ENCODE data around the gene USP28.

Gene USP28

GRCh38 chr11:113894421-113894996 lies 19.1 kb upstream of the USP28 start:
- Histone ChIP-seq H3K9me2 (replicated peaks; ENCODE audit: low read depth, low read length) (no peaks in the 10 kb centered on the region), H2AFZ (ENCODE audit: low read length) (0 out of 2 replicates have a peak overlapping the region, but pooled peaks have one; percentile 55), H3K4me1 (ENCODE audit: insufficient read depth, low read length, poor library complexity, severe bottlenecking) (no peaks in the 10 kb centered on the region)

GRCh38 chr11:113888848-113889247 lies 13.5 kb upstream of the USP28 start:
- H3K79me2 ChIP-seq (ENCODE audit: insufficient read depth, low read length) = no peaks in the 10 kb centered on the region
- H2AFZ ChIP-seq (ENCODE audit: low read length) = no peak overlapping the region
- no peaks in the 10 kb centered on the region for H3K27me3 ChIP-seq (ENCODE audit: insufficient read depth, low read length, poor library complexity, severe bottlenecking)
- H3F3A ChIP-seq (ENCODE audit: low read depth) = no peaks in the 10 kb centered on the region
- no peaks in the 10 kb centered on the region for H4K20me1 ChIP-seq (ENCODE audit: insufficient read depth, low read length, poor library complexity, severe bottlenecking)
- no peaks in the 10 kb centered on the region for H3K9me2 ChIP-seq (replicated peaks; ENCODE audit: low read depth, low read length)
- no peak overlapping the region for H3K9ac ChIP-seq (ENCODE audit: low read depth, low read length, poor library complexity, severe bottlenecking)
- no peak overlapping the region for H3K4me3 ChIP-seq (ENCODE audit: low read length, poor library complexity, severe bottlenecking)
- H3K4me1 ChIP-seq (ENCODE audit: insufficient read depth, low read length, poor library complexity, severe bottlenecking) = no peaks in the 10 kb centered on the region
- TF ChIP-seq EZH2phosphoT487 (IDR thresholded peaks at IDR 0.05; ENCODE audit: borderline replicate concordance) (no peak), CTCF (conservative IDR thresholded peaks at IDR 0.05; ENCODE audit: low read length) (no peak)
- no peaks in the 10 kb centered on the region for H3K9me3 ChIP-seq (ENCODE audit: insufficient read depth, low read depth, low read length)
- no peaks in the 10 kb centered on the region for H3K36me3 ChIP-seq (ENCODE audit: insufficient read depth, low read length)
- H3K4me2 ChIP-seq (ENCODE audit: low read depth, low read length, poor library complexity, severe bottlenecking) = no peak overlapping the region

More at GRCh38 chr11:113894421-113894996, 19.1 kb upstream of the USP28 start:
- no peak overlapping the region for H3K4me2 ChIP-seq (ENCODE audit: low read depth, low read length, poor library complexity, severe bottlenecking)
- no peaks in the 10 kb centered on the region for H4K20me1 ChIP-seq (ENCODE audit: insufficient read depth, low read length, poor library complexity, severe bottlenecking)
- H3K9me3 ChIP-seq (ENCODE audit: insufficient read depth, low read depth, low read length) = no peaks in the 10 kb centered on the region
- no peak for TF ChIP-seq CTCF (conservative IDR thresholded peaks at IDR 0.05; ENCODE audit: low read length)
- TF ChIP-seq EZH2phosphoT487 (IDR thresholded peaks at IDR 0.05; ENCODE audit: borderline replicate concordance) = no peak
- no peaks in the 10 kb centered on the region for H3F3A ChIP-seq (ENCODE audit: low read depth)
- H3K9ac ChIP-seq (ENCODE audit: low read depth, low read length, poor library complexity, severe bottlenecking) = no peak overlapping the region
- no peak overlapping the region for H3K4me3 ChIP-seq (ENCODE audit: low read length, poor library complexity, severe bottlenecking)
- no peaks in the 10 kb centered on the region for H3K79me2 ChIP-seq (ENCODE audit: insufficient read depth, low read length)
- H3K36me3 ChIP-seq (ENCODE audit: insufficient read depth, low read length) = no peaks in the 10 kb centered on the region
- H3K27me3 ChIP-seq (ENCODE audit: insufficient read depth, low read length, poor library complexity, severe bottlenecking) = no peaks in the 10 kb centered on the region

- H3K36me3 ChIP-seq (ENCODE audit: insufficient read depth, low read length) = no peaks in the 10 kb centered on the region
- H3K4me1 ChIP-seq (ENCODE audit: insufficient read depth, low read length, poor library complexity, severe bottlenecking) = no peaks in the 10 kb centered on the region
- H3K9ac ChIP-seq (ENCODE audit: low read depth, low read length, poor library complexity, severe bottlenecking) = no peak overlapping the region
- no peak overlapping the region for H3K4me3 ChIP-seq (ENCODE audit: low read length, poor library complexity, severe bottlenecking)
- H3K4me2 ChIP-seq (ENCODE audit: low read depth, low read length, poor library complexity, severe bottlenecking) = no peak overlapping the region
- H2AFZ ChIP-seq (ENCODE audit: low read length) = no peak overlapping the region
- no peaks in the 10 kb centered on the region for H3F3A ChIP-seq (ENCODE audit: low read depth)
- no peaks in the 10 kb centered on the region for H3K9me3 ChIP-seq (ENCODE audit: insufficient read depth, low read depth, low read length)
- no peaks in the 10 kb centered on the region for H3K79me2 ChIP-seq (ENCODE audit: insufficient read depth, low read length)
- no peaks in the 10 kb centered on the region for H3K27me3 ChIP-seq (ENCODE audit: insufficient read depth, low read length, poor library complexity, severe bottlenecking)
- no peak for TF ChIP-seq CTCF (conservative IDR thresholded peaks at IDR 0.05; ENCODE audit: low read length)
- no peak for TF ChIP-seq EZH2phosphoT487 (IDR thresholded peaks at IDR 0.05; ENCODE audit: borderline replicate concordance)
- no peaks in the 10 kb centered on the region for H3K9me2 ChIP-seq (replicated peaks; ENCODE audit: low read depth, low read length)
- H4K20me1 ChIP-seq (ENCODE audit: insufficient read depth, low read length, poor library complexity, severe bottlenecking) = no peaks in the 10 kb centered on the region
Observed at GRCh38 chr11:113885897-113886296, 10.5 kb upstream of the USP28 start.

Measured in Loucy (cell line).